BE2C (cell line): Measurements from ENCODE around the gene PEAK3.

Experiments used
- DNase-seq: peaks from one replicate; pipeline ENCODE4 v3.0.0-alpha.2; 2020
- H3K27me3 ChIP-seq: fragments of 250-450 bp; sonication (Bioruptor Pico); 2 replicates; pipeline ENCODE4 v1.5.1; 2020; ENCODE audit warnings: mild to moderate bottlenecking
- H3K36me3 ChIP-seq: fragments of 250-450 bp; sonication (Bioruptor Pico); 2 replicates; pipeline ENCODE4 v1.5.1; 2020; ENCODE audit warnings: mild to moderate bottlenecking
- H3K4me1 ChIP-seq: fragments of 250-450 bp; sonication (Bioruptor Pico); 2 replicates; pipeline ENCODE4 v1.5.1; 2020
- H3K4me3 ChIP-seq: 2 replicates; pipeline ENCODE4 v1.5.1; 2011; ENCODE audit warnings: low read depth, low read length
- H3K9me3 ChIP-seq: fragments of 250-450 bp; sonication (Bioruptor Pico); 2 replicates; pipeline ENCODE4 v1.5.1; 2020
- CTCF ChIP-seq: IDR thresholded peaks from 2 replicates; pipeline ENCODE4 v1.5.1; 2012; ENCODE audit warnings: mild to moderate bottlenecking, low read depth, low read length

The PEAK3 gene

DNA sequence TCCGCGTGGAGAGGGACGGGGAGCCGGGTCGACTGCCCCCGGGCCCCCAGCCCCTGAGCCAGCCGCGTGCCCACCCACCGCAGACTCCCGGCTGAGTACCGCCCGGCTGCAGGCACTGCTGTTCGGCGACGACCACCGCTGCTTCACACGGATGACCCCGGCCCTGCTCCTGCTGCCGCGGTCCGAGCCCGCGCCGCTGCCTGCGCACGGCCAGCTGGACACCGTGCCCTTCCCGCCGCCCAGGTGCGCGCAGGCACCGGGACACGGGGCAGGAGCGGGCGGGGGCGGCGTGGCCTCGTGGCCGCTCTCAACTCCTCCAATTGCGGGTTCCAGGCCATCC lies 31.2 kb downstream of the PEAK3 start:
- no peak for TF ChIP-seq CTCF
- Histone ChIP-seq H3K4me3 (no peak overlapping the region), H3K4me1 (no peaks in the 10 kb centered on the region), H3K27me3 (no peaks in the 10 kb centered on the region), H3K36me3 (peaks cover 41% of the 10 kb centered on the region), H3K9me3 (no peaks in the 10 kb centered on the region)
- DNase-seq, result no peak

GRCh38 chr19:2249880-2250765 lies 31.9 kb downstream of the PEAK3 start:
- peaks cover 47% of the 10 kb centered on the region for H3K36me3 ChIP-seq
- no peak for TF ChIP-seq CTCF

GRCh38 chr19:2249010-2249866 lies 32.7 kb downstream of the PEAK3 start, which contains the start of gene AMH:
Gene AMH (plus strand): TSS chr19:2249323. CDS start chr19:2249333, 10 bp downstream.
- no peaks in the 10 kb centered on the region for H3K9me3 ChIP-seq
- H3K4me1 ChIP-seq, result no peaks in the 10 kb centered on the region
- DNase-seq, result peak; percentile 37
- H3K4me3 ChIP-seq, result no peak within 1 kb of the TSS
- TF ChIP-seq CTCF, result no peak
- H3K27me3 ChIP-seq, result no peaks in the 10 kb centered on the region
- peaks cover 56% of the 10 kb centered on the region for H3K36me3 ChIP-seq

More at GRCh38 chr19:2249880-2250765, 31.9 kb downstream of the PEAK3 start:
- H3K9me3 ChIP-seq, result no peaks in the 10 kb centered on the region
- no peaks in the 10 kb centered on the region for H3K4me1 ChIP-seq
- DNase-seq, result peak; percentile 21
- H3K27me3 ChIP-seq, result no peaks in the 10 kb centered on the region
- H3K4me3 ChIP-seq, result no peak overlapping the region

GRCh38 chr19:2248136-2249009 lies 33.6 kb downstream of the PEAK3 start:
- Histone ChIP-seq H3K4me3 (no peak overlapping the region), H3K4me1 (peaks cover 3% of the 10 kb centered on the region; the same call in 1 of the 2 replicates), H3K9me3 (no peaks in the 10 kb centered on the region), H3K27me3 (no peaks in the 10 kb centered on the region), H3K36me3 (peaks cover 65% of the 10 kb centered on the region)
- DNase-seq, result peak; percentile 9
- TF ChIP-seq CTCF, result no peak

DNA sequence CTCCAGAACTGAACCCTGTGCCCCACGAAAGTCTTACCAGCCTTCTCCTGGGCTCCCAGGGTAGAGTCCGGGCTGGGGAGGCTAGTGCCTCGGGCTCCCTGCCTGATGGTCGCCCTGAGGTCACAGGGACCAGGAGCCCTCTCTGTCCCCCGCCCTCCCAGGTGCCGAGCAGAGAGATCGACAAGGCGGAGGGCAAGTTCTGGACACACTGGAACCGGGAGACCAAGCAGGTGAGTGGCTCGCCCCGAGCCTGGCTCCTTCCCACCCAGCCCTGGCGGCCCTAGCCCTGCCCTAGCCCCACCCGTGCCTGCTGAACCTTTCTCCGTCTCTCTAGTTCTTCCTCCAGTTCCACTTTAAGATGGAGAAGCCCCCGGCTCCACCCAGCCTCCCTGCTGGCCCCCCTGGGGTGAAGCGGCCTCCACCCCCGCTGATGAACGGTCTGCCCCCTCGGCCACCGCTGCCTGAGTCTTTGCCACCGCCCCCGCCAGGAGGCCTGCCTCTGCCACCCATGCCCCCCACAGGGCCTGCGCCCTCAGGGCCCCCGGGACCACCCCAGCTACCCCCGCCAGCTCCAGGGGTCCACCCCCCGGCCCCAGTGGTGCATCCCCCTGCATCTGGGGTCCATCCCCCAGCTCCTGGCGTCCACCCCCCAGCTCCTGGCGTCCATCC lies 34.4 kb downstream of the PEAK3 start:
- Histone ChIP-seq H3K4me3 (no peak overlapping the region), H3K36me3 (peaks cover 73% of the 10 kb centered on the region), H3K4me1 (peaks cover 9% of the 10 kb centered on the region; the same call in 1 of the 2 replicates), H3K9me3 (no peaks in the 10 kb centered on the region), H3K27me3 (no peaks in the 10 kb centered on the region)
- DNase-seq, result no peak
- no peak for TF ChIP-seq CTCF
